Measurements from ENCODE around the gene SPATA13. TPM values are rescaled to one million over a fixed set of nuclear protein-coding genes. Genes with fewer than 3 reads are reported as not detected.
A peak's percentile ranks its signal among the peaks of the same experiment; 100 is the strongest.

Gene SPATA13
- total and polyA plus RNA-seq, 2 donors from 2014 or later: 12.3 to 69.2 TPM

- Histone ChIP-seq H3K4me3 (ENCODE audit: low read length in 3 of 3) (no peak overlapping the region), H3K36me3 (ENCODE audit: control insufficient read depth in 2 of 3, insufficient read depth in 3 of 3, low read length in 3 of 3) (peaks cover 0 to 10% (median 4%) of the 10 kb centered on the region in 3 donors), H3K9ac (ENCODE audit: low read length in 3 of 3) (no peak overlapping the region), H3K4me1 (ENCODE audit: control insufficient read depth in 2 of 3, insufficient read depth in 2 of 3, low read depth in 1 of 3, low read length in 3 of 3) (peaks cover 0 to 12% (median 0%) of the 10 kb centered on the region in 3 donors), H3K27ac (ENCODE audit: low read depth in 2 of 2, low read length in 2 of 2) (no peak overlapping the region), H3K9me3 (ENCODE audit: control insufficient read depth in 2 of 3, insufficient read depth in 1 of 3, low read length in 3 of 3) (no peaks in the 10 kb centered on the region), H3K27me3 (ENCODE audit: control insufficient read depth, insufficient read depth, low read length) (no peaks in the 10 kb centered on the region)
- no peak for TF ChIP-seq CTCF (IDR thresholded peaks at IDR 0.05; ENCODE audit: borderline replicate concordance, extremely low read depth, insufficient read depth)
- intact Hi-C loops (cut with DNase I): no loop called here
- peak in 2 of 5 donors; percentile 35 to 42 for DNase-seq
- FAIRE-seq: no peak
These were observed 120.2 kb downstream of the SPATA13 start for GRCh38 chr13:24280720-24281119.

- no peak overlapping the region for H3K4me3 ChIP-seq (ENCODE audit: low read length in 3 of 3)
- H3K4me1 ChIP-seq (ENCODE audit: control insufficient read depth in 2 of 3, insufficient read depth in 2 of 3, low read depth in 1 of 3, low read length in 3 of 3): peaks cover 0 to 12% (median 0%) of the 10 kb centered on the region in 3 donors
- no peak overlapping the region for H3K27ac ChIP-seq (ENCODE audit: low read depth in 2 of 2, low read length in 2 of 2)
- intact Hi-C loops (cut with DNase I): no loop called here
- peaks cover 0 to 16% (median 10%) of the 10 kb centered on the region in 3 donors for H3K36me3 ChIP-seq (ENCODE audit: control insufficient read depth in 2 of 3, insufficient read depth in 3 of 3, low read length in 3 of 3)
- TF ChIP-seq CTCF (IDR thresholded peaks at IDR 0.05; ENCODE audit: borderline replicate concordance, extremely low read depth, insufficient read depth): no peak
- FAIRE-seq (no peak), DNase-seq (peak in 1 of 5 donors; percentile 35)
- no peaks in the 10 kb centered on the region for H3K9me3 ChIP-seq (ENCODE audit: control insufficient read depth in 2 of 3, insufficient read depth in 1 of 3, low read length in 3 of 3)
- H3K27me3 ChIP-seq (ENCODE audit: control insufficient read depth, insufficient read depth, low read length): no peaks in the 10 kb centered on the region
- H3K9ac ChIP-seq (ENCODE audit: low read length in 3 of 3): no peak overlapping the region
These were observed 120.9 kb downstream of the SPATA13 start for GRCh38 chr13:24281188-24282008.

GRCh38 chr13:24282256-24282655 is 121.7 kb downstream of the SPATA13 start:
- Histone ChIP-seq H3K27me3 (ENCODE audit: control insufficient read depth, insufficient read depth, low read length) (no peaks in the 10 kb centered on the region), H3K4me1 (ENCODE audit: control insufficient read depth in 2 of 3, insufficient read depth in 2 of 3, low read depth in 1 of 3, low read length in 3 of 3) (peaks cover 0 to 12% (median 0%) of the 10 kb centered on the region in 3 donors), H3K9ac (ENCODE audit: low read length in 3 of 3) (no peak overlapping the region), H3K4me3 (ENCODE audit: low read length in 3 of 3) (no peak overlapping the region), H3K36me3 (ENCODE audit: control insufficient read depth in 2 of 3, insufficient read depth in 3 of 3, low read length in 3 of 3) (peaks cover 0 to 21% (median 14%) of the 10 kb centered on the region in 3 donors), H3K27ac (ENCODE audit: low read depth in 2 of 2, low read length in 2 of 2) (no peak overlapping the region), H3K9me3 (ENCODE audit: control insufficient read depth in 2 of 3, insufficient read depth in 1 of 3, low read length in 3 of 3) (no peaks in the 10 kb centered on the region)
- FAIRE-seq (no peak), DNase-seq (no peak)
- intact Hi-C loops (cut with DNase I): no loop called here
- TF ChIP-seq CTCF (IDR thresholded peaks at IDR 0.05; ENCODE audit: borderline replicate concordance, extremely low read depth, insufficient read depth): no peak

All from kidney (tissue), 14 donors.